HG02571 (cell line): Measurements from ENCODE around the gene TLX2.
A peak's percentile ranks its signal among the peaks of the same experiment; 100 is the strongest.
"Not testable (repeated sequence)": the region's sequence is repeated elsewhere in the genome, so short reads cannot be mapped to it uniquely, and the experiment has no call there.

Experiments
- ATAC-seq: cut with Tn5 transposase; IDR thresholded peaks from one replicate; pipeline ENCODE4 v1.9.1; 2021; ENCODE audit warnings: mild to moderate bottlenecking, moderate library complexity; ENCODE audit not compliant: unreplicated experiment

Gene TLX2

DNA sequence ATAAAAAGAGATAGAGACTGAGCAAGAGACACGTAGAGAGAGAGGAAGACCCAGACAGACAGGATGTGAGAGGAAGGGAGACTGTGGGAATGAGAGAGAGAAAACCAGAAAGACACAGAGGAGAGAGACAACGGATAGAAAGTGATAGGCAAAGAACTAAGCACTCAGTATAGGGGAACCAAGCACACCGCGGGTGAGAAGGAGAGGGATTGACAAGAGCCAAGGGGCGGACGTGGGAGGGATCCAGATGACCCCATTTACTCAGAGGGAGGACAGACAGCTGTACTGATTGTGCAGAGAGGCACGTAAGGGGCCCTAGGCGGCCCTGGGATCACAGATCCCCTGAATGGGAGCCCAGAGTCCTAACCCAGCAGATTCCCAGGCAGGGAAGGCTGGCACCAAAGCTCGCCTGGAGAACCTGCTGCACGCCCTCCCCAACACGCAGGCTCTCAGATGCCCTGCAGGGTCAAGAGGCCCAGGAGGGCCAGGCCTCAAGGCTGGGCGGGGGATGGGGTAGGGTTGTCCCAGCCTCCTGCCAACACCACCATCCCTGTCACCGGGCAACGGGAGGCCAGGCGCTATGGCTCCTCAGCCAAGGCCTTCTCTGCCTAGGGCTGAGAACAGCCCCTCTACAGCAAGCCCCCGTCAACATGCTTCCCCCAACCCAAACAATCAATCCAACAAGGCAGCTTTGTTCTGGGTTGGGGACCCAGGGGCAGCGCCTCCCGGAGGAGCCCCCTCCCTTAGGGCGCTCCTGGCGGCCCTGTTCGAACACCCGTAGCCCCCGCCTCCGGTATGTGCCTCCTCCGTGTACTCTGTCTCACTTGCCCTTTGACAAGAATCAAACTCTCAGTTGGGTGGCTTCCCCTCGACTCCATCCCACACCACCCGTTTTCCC lies 38.9 kb downstream of the TLX2 start:
- ATAC-seq, result no peak

DNA sequence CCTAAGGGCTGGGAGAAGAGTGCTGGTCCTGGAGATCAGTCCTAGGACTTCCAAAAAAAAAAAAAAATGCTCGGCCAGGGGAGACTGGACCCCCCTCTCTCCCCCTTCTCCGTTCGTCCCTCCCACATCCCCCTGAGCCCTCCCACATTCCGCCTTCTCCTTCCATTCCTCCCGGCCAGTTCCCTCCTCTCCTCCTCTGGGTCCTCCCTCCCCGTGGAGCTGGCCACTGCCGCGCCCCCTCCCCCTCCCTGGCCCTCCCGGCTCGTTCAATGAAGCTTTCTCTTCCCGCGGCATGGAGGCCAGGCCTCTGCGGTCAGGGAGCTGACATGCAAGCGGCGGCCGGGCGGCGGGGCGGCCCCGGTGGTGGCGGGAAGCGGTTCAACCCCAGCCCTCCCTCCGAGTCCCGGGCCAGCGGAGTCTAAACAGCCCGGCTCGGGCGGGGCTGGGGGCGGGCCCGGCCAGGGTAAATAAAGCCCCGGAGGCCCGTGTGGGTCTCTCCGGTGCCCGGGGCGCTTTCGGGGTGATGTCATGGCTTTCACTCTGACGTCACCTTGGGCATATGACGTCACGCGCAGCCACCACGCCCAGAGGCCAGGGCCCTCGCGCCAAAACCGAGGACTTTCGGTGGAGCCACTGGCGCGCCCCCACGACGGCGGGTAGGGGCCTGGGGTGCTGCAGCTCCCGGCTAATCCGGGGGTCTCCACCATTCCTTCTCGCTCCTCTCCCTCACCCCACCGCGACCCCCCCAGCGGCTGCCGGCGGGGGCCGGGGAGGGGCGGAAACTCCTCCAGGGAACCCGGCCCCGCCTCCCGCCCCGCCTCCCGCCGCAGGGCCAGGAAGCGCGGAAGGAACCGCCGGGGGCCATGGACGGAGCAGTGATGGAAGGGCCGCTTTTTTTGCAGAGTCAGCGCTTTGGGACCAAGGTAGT lies 39.9 kb downstream of the TLX2 start, which contains the start of the genes DOK1 and LOXL3:
Gene DOK1 (plus strand): TSS at position 829 of the 928 bp plus-strand sequence. CDS start 35 bp downstream, at position 864.
Gene LOXL3 (minus strand): TSS at position 51 of the 928 bp plus-strand sequence. CDS start 1,308 bp downstream, outside the sequence.
- peak; percentile 55 for ATAC-seq

GRCh38 chr2:74554820-74555531 lies 40.7 kb downstream of the TLX2 start:
- peak; percentile 38 for ATAC-seq

- no peak for ATAC-seq
Observed at GRCh38 chr2:74555610-74556103, 41.4 kb downstream of the TLX2 start.

- no peak for ATAC-seq
Observed at GRCh38 chr2:74556159-74556558, 41.9 kb downstream of the TLX2 start.

- ATAC-seq, result no peak
Observed at GRCh38 chr2:74556831-74557370, 42.7 kb downstream of the TLX2 start.

- no peak for ATAC-seq
Observed at GRCh38 chr2:74558284-74559230, 44.3 kb downstream of the TLX2 start.

DNA sequence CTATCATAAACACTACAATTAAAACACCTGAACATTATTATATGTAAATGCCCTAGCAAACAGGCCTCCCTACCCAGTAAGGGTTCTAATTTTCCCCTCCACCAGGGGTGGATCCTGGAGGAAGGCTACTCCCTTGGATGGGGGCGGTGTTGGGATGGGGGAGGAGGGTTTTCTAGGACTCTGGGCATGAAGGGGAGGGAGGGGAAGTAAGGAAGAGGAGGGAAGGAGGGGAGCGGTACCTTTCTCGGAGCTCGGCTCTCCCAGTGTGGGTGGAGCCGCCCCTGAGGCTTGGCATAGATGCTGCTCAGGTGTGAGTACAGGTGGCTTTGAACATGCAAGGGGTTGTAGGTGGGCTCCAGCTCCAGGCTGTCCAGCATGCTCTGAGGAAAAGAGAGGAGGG lies 45.7 kb downstream of the TLX2 start:
- no peak for ATAC-seq

- no peak for ATAC-seq
Observed at GRCh38 chr2:74560591-74560990, 46.3 kb downstream of the TLX2 start.

DNA sequence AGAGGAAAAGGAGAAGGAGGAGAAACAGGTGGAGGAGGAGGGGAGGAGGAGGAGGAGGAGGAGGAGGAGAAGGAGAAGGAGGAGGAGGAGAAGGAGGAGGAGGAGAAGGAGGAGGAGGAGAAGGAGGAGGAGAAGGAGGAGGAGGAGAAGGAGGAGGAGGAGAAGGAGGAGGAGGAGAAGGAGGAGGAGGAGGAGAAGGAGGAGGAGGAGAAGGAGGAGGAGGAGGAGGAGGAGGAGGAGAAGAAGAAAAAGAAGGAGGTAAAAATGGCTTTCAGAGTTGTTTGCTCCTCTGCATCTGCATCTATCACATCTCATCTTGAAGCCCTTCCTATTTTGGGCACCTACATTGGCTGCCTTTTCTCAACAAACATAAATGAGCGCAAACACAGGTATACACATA lies 46.8 kb downstream of the TLX2 start:
- ATAC-seq, result not testable (repeated sequence)

GRCh38 chr2:74562126-74562775 lies 48.0 kb downstream of the TLX2 start:
- no peak for ATAC-seq

DNA sequence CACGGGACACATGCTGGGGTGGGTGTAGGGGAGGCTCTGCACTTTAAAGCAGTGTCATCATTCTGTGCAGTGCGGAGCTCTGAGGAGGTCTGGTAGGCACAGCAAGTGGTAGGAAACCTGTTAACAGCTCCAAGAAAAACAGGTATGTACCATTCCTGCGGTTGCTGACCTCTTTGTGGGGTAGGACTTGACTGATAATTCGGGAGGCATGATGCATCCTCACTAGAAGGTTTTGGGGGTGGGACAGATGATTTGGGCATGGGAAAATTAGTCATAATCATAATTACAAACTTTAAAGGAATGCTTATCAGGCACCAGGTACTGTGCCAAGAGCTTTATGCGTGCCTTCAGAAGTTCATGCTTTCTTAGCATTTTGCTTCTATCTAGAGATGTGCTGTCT lies 50.0 kb downstream of the TLX2 start:
- ATAC-seq, result no peak

DNA sequence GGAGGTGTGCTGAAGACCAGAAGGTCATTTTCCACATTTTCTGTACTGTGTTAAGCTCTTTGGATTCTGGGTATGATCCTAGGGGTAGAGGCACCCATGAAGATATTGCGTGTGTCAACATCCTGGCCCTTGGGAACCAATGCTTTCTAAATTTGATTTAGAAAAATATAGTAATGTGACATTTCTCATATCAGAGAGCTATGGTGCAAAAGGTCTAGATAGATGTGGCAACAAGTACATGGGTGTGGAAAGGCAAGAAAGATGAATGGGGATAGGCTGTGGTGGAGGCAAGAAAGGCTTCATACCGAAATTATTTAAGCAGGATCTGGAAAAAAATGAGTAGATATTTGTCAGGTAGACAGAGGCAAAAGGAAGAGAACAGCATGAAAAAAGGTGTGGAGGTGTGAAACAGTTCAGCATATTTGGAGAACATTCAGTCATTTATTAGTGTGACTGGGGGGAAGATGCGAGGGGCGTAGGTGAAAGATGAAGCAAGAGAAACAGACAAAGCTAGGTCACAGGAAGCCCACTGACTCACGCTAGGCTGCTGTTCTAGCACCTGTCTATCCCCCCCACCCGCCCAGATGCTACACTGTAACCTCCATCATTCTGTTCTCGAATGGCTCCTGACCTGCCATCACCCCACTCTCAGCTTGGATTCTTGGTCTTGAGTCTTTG lies 52.0 kb downstream of the TLX2 start:
- no peak for ATAC-seq

- no peak for ATAC-seq
Observed at GRCh38 chr2:74566754-74567085, 52.5 kb downstream of the TLX2 start.
